Left lung (tissue), 10 donors: ENCODE measurements around the gene DNPH1. TPM values are rescaled to one million over a fixed set of nuclear protein-coding genes. Genes with fewer than 3 reads are reported as not detected.

Experiments used
- ATAC-seq: fragments of 200-7000 bp; cut with Tn5 transposase; one replicate; pipeline ENCODE4 v1.9.1; 2020; ENCODE audit warnings: moderate library complexity
- DNase-seq, 4 donors: peaks; one replicate each; pipeline ENCODE4 v3.0.0-alpha.2; 2013 to 2020
- H3K27ac ChIP-seq, 2 donors: fragments of 200-600 bp; sonication (generic) in 1 of 2; one replicate each; pipeline versions ENCODE4 v1.5.0 to v1.8.0; 2020 to 2021
- H3K27me3 ChIP-seq, 2 donors: fragments of 200-600 bp; sonication (generic) in 1 of 2; one replicate each; pipeline versions ENCODE4 v1.5.0 to v1.8.0; 2020 to 2021
- H3K36me3 ChIP-seq, 2 donors: fragments of 200-600 bp; sonication (generic) in 1 of 2; one replicate each; pipeline versions ENCODE4 v1.5.0 to v1.8.0; 2020 to 2021
- H3K4me1 ChIP-seq, 2 donors: fragments of 200-600 bp; one replicate each; pipeline ENCODE4 v1.8.0; 2021
- H3K4me3 ChIP-seq, 2 donors: fragments of 200-600 bp; sonication (generic) in 1 of 2; one replicate each; pipeline versions ENCODE4 v1.5.0 to v1.8.0; 2020 to 2021; ENCODE audit warnings: mild to moderate bottlenecking in 1 of 2
- H3K9me3 ChIP-seq, 2 donors: fragments of 200-600 bp; sonication (generic) in 1 of 2; one replicate each; pipeline versions ENCODE4 v1.5.0 to v1.8.0; 2020 to 2021
- intact Hi-C, 2 donors: fragments of 100-400 bp; cut with DNase I; formaldehyde crosslinking; loops; one replicate each; pipeline versions ENCODE4 v1.11.2 to v1.14.2; 2022
- polyA plus RNA-seq, 6 donors: library from polyadenylated mRNA; unstranded; fragments of 120-200 nt; gene quantifications; one replicate each; pipeline ENCODE4 v1.2.1, GENCODE V29; 2013; ENCODE audit not compliant: insufficient read length in 6 of 6
- total RNA-seq, 2 donors: library from RNA; stranded (reverse); fragmentation: NEBNext Ultra II Directional; extraction: Animal tissue kit (Norgen Biotek cat#: 25700); gene quantifications; one replicate each; pipeline ENCODE4 v1.2.1, GENCODE V29; 2021
- TF ChIP-seq, protein P1 (sequence below), 2 donors: fragments of 200-600 bp; sonication (generic) in 1 of 2; IDR thresholded peaks; one replicate each; pipeline versions ENCODE4 v1.5.0 to v1.8.0; 2021; ENCODE audit warnings: antibody characterized with exemption in 2 of 2
- donor health status: DM: no; HTN: yes; CAD: no.
- donor health status: DM: no; HTN: no; CAD: no.

Gene DNPH1
- total and polyA plus RNA-seq, 8 donors, result 26.4 to 49.6 (median 32.9) TPM

- Histone ChIP-seq H3K36me3 (no peaks in the 10 kb centered on the region), H3K4me3 (no peak overlapping the region), H3K9me3 (no peaks in the 10 kb centered on the region), H3K27me3 (no peaks in the 10 kb centered on the region), H3K27ac (no peak overlapping the region), H3K4me1 (no peaks in the 10 kb centered on the region)
- DNase-seq (peak in 1 of 4 donors; percentile 40), ATAC-seq (peak; percentile 38)
- TF ChIP-seq, protein P1, sequence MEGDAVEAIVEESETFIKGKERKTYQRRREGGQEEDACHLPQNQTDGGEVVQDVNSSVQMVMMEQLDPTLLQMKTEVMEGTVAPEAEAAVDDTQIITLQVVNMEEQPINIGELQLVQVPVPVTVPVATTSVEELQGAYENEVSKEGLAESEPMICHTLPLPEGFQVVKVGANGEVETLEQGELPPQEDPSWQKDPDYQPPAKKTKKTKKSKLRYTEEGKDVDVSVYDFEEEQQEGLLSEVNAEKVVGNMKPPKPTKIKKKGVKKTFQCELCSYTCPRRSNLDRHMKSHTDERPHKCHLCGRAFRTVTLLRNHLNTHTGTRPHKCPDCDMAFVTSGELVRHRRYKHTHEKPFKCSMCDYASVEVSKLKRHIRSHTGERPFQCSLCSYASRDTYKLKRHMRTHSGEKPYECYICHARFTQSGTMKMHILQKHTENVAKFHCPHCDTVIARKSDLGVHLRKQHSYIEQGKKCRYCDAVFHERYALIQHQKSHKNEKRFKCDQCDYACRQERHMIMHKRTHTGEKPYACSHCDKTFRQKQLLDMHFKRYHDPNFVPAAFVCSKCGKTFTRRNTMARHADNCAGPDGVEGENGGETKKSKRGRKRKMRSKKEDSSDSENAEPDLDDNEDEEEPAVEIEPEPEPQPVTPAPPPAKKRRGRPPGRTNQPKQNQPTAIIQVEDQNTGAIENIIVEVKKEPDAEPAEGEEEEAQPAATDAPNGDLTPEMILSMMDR (IDR thresholded peaks at IDR 0.05), result no peak
- intact Hi-C loops, result loop anchor here in 1 of 2 donors (10.0 kb wide), 1 partner anchor 243 kb away; no protein-coding TSS in a partner anchor
Measured at GRCh38 chr6:43262000-43262779, 32.9 kb upstream of the DNPH1 start.

DNA sequence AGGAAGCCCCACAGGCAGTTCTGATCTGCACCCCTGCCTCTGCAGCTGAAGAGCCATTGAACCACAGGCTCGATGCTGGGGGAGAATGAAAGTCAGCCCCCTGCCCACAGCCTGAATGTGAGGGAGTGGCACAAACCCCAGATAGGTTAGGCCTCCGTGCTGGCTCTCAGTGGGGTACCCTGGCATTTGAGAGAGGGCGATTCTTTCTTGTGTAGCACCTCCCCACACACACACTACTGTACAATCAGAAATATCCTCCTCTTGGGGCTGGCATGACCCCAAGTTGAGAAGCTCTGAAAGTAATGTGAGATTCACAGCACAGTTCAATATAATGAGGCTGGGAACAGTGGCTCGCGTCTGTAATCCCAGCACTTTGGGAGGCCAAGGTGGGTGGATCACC, 31.9 kb upstream of the DNPH1 start:
- Histone ChIP-seq H3K27ac (no peak overlapping the region), H3K9me3 (no peaks in the 10 kb centered on the region), H3K36me3 (no peaks in the 10 kb centered on the region), H3K4me1 (no peaks in the 10 kb centered on the region), H3K4me3 (no peak overlapping the region), H3K27me3 (no peaks in the 10 kb centered on the region)
- intact Hi-C loops, result loop anchor here in 1 of 2 donors (10.0 kb wide), 1 partner anchor 244 kb away; no protein-coding TSS in a partner anchor
- DNase-seq (no peak), ATAC-seq (no peak)
- TF ChIP-seq, protein P1 (IDR thresholded peaks at IDR 0.05), result no peak

GRCh38 chr6:43260791-43261190, 31.5 kb upstream of the DNPH1 start:
- TF ChIP-seq, protein P1 (IDR thresholded peaks at IDR 0.05), result no peak

DNA sequence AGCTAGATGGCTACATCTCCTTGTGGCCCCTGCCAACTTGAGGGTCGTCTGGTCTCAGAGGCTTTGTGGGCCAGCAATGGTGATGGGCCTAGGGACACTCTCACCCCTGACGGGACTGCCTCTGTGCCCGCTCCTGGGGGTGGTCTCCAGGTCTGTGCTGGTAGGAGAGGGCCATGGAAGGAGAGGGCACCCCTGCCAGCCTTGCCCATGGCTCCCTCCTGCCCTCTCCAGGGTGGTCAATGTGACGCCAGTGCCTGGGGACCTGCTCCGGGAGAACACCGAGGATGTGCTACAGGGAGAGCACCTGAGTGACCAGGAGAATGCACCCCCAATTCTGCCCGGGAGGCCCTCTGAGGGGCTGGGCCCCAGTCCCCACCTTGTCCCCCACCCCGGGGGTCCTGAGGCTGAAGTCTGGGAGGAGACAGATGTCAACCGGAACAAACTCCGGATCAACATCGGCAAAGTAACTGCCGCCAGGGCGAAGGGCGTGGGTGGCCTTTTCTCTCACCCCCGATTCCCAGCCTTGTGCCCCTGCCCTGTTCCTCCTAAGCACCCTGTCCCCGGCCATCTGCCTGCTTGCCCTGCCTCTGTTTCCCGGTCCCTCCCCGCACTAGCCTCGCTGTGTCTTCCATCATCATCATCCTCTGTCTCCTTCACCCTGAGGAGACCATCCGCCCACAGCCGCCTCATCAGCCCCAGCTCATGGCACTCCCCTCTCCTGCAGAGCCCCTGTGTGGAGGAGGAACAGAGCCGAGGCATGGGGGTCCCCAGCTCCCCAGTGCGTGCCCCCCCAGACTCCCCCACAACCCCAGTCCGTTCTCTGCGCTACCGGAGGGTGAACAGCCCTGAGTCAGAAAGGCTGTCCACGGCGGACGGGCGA, 29.8 kb upstream of the DNPH1 start:
- Histone ChIP-seq H3K36me3 (no peaks in the 10 kb centered on the region), H3K27me3 (no peaks in the 10 kb centered on the region), H3K27ac (no peak overlapping the region), H3K4me3 (no peak overlapping the region), H3K9me3 (no peaks in the 10 kb centered on the region), H3K4me1 (no peaks in the 10 kb centered on the region)
- intact Hi-C loops, result no loop called here
- DNase-seq (no peak), ATAC-seq (no peak)
- TF ChIP-seq, protein P1 (IDR thresholded peaks at IDR 0.05), result no peak

More at GRCh38 chr6:43260791-43261190, 31.5 kb upstream of the DNPH1 start:
- Histone ChIP-seq H3K27me3 (no peaks in the 10 kb centered on the region), H3K36me3 (no peaks in the 10 kb centered on the region), H3K9me3 (no peaks in the 10 kb centered on the region), H3K4me1 (no peaks in the 10 kb centered on the region), H3K27ac (no peak overlapping the region), H3K4me3 (no peak overlapping the region)
- DNase-seq (no peak), ATAC-seq (no peak)
- intact Hi-C loops, result loop anchor here in 1 of 2 donors (10.0 kb wide), 1 partner anchor 244 kb away; no protein-coding TSS in a partner anchor

GRCh38 chr6:43258180-43258579, 28.9 kb upstream of the DNPH1 start:
- Histone ChIP-seq H3K4me1 (no peaks in the 10 kb centered on the region), H3K9me3 (no peaks in the 10 kb centered on the region), H3K4me3 (no peak overlapping the region), H3K27ac (no peak overlapping the region), H3K36me3 (no peaks in the 10 kb centered on the region), H3K27me3 (peaks cover 0 to 6% of the 10 kb centered on the region in 2 donors)
- no peak for ATAC-seq
- DNase-seq, result no peak
- intact Hi-C loops, result no loop called here
- TF ChIP-seq, protein P1 (IDR thresholded peaks at IDR 0.05), result no peak
